IPS-NIHi7 (cell line): ENCODE data around the gene SUCLG1.
"Not testable (repeated sequence)": the region's sequence is repeated elsewhere in the genome, so short reads cannot be mapped to it uniquely, and the experiment has no call there.

Source experiments
- DNase-seq: peaks from one replicate; pipeline ENCODE4 v3.0.0; 2012; ENCODE audit warnings: mixed read lengths; ENCODE audit errors: extremely low spot score

The SUCLG1 gene

GRCh38 chr2:84421197-84421596, 37.9 kb downstream of the SUCLG1 start:
- no peak for DNase-seq

GRCh38 chr2:84417453-84418145, 41.5 kb downstream of the SUCLG1 start:
- DNase-seq = no peak

GRCh38 chr2:84409531-84409930, 49.5 kb downstream of the SUCLG1 start:
- no peak for DNase-seq

- DNase-seq = not testable (repeated sequence)
Observed at GRCh38 chr2:84402111-84402510, 57.0 kb downstream of the SUCLG1 start.

- not testable (repeated sequence) for DNase-seq
Observed at GRCh38 chr2:84399839-84400238, 59.2 kb downstream of the SUCLG1 start.

GRCh38 chr2:84395820-84396219, 63.3 kb downstream of the SUCLG1 start:
- no peak for DNase-seq

GRCh38 chr2:84394628-84395027, 64.5 kb downstream of the SUCLG1 start:
- DNase-seq = no peak

GRCh38 chr2:84393829-84394228, 65.3 kb downstream of the SUCLG1 start:
- no peak for DNase-seq

- DNase-seq = no peak
Observed at GRCh38 chr2:84389794-84390193, 69.3 kb downstream of the SUCLG1 start.

- no peak for DNase-seq
Observed at GRCh38 chr2:84388921-84389490, 70.1 kb downstream of the SUCLG1 start.

GRCh38 chr2:84388133-84388532, 70.9 kb downstream of the SUCLG1 start:
- DNase-seq = no peak

- no peak for DNase-seq
Observed at GRCh38 chr2:84386336-84387040, 72.6 kb downstream of the SUCLG1 start.

GRCh38 chr2:84383271-84383670, 75.8 kb downstream of the SUCLG1 start:
- no peak for DNase-seq

GRCh38 chr2:84380875-84381274, 78.2 kb downstream of the SUCLG1 start:
- no peak for DNase-seq

- no peak for DNase-seq
Observed at GRCh38 chr2:84378960-84379359, 80.1 kb downstream of the SUCLG1 start.

- DNase-seq = no peak
Observed at GRCh38 chr2:84375020-84375419, 84.1 kb downstream of the SUCLG1 start.

- no peak for DNase-seq
Observed at GRCh38 chr2:84373866-84374265, 85.2 kb downstream of the SUCLG1 start.
